HCT116 (cell line): Measurements from ENCODE around the gene SEMA5A. TPM values are rescaled to one million over a fixed set of nuclear protein-coding genes. Genes with fewer than 3 reads are reported as not detected.

Experiments used
- ATAC-seq: fragments of 200-7000 bp; cut with Tn5 transposase; 2 replicates; pipeline ENCODE4 v1.9.1; 2020; ENCODE audit warnings: mild to moderate bottlenecking, moderate library complexity
- BruUV-seq: library from RNA; stranded (reverse); fragments of 400-500 nt; replicated peaks from 2 replicates; lab custom pipeline; 2021; lab: Mats Ljungman, UMichigan
- CTCF ChIA-PET: fragments of 300-600 bp; sonication (Branson Sonifier 250); formaldehyde crosslinking; loops from one replicate; lab custom pipeline; 2021; ENCODE audit warnings: antibody characterized with exemption; lab: Charles Lee
- POLR2A ChIA-PET: fragments of 300-600, 350-600 bp; sonication (Branson Sonifier 250); formaldehyde crosslinking; loops from one replicate; lab custom pipeline; 2021; ENCODE audit warnings: antibody characterized with exemption; lab: Charles Lee
- RAD21 ChIA-PET, 2 experiments: fragments of 300-600 bp; sonication (Branson Sonifier 250); formaldehyde crosslinking; loops; one replicate each; lab custom pipeline; 2023; ENCODE audit warnings: low total read pairs in 2 of 2; ENCODE audit not compliant: uncharacterized antibody in 2 of 2, unreplicated experiment in 2 of 2, low non-redundant PET in 1 of 2; lab: Charles Lee
- DNase-seq: peaks from one replicate; pipeline ENCODE4 v3.0.0-alpha.2; 2010; ENCODE audit warnings: low read depth, low spot score
- H2AFZ ChIP-seq: fragments of 200-600 bp; shearing (Covaris generic), sonication (generic); 2 replicates; pipeline ENCODE4 v1.6.1; 2017; ENCODE audit warnings: low read depth, mixed run types, mixed read lengths, antibody characterized with exemption, low read length; ENCODE audit not compliant: poor library complexity, severe bottlenecking
- H3K27ac ChIP-seq: 2 replicates; pipeline ENCODE4 v1.5.1; 2012; ENCODE audit warnings: low read depth, low read length
- H3K27me3 ChIP-seq: fragments of 200-600 bp; sonication (generic); 2 replicates; pipeline ENCODE4 v1.6.1; 2016; ENCODE audit warnings: mixed run types, low read length, mixed read lengths; ENCODE audit not compliant: insufficient read depth
- H3K36me3 ChIP-seq, 2 experiments: fragments of 200-500 bp in 1 of 2; fragments of 200-600 bp in 1 of 2; sonication (Bioruptor generic) in 1 of 2; sonication (generic) in 1 of 2; 2 replicates each; pipeline versions ENCODE4 v1.5.1 to v1.6.1; 2014 to 2016; ENCODE audit warnings: low read length in 2 of 2, inconsistent platforms in 1 of 2, mixed read lengths in 1 of 2, mixed run types in 1 of 2; ENCODE audit not compliant: insufficient read depth in 2 of 2, control insufficient read depth in 1 of 2
- H3K4me1 ChIP-seq, 2 experiments: fragments of 200-600 bp in 1 of 2; sonication (generic) in 1 of 2; 2 replicates each; pipeline versions ENCODE4 v1.5.1 to v1.6.1; 2012 to 2017; ENCODE audit warnings: low read length in 2 of 2, inconsistent platforms in 1 of 2, mild to moderate bottlenecking in 1 of 2, mixed read lengths in 1 of 2, mixed run types in 1 of 2, moderate library complexity in 1 of 2; ENCODE audit not compliant: insufficient read depth in 2 of 2, control insufficient read depth in 1 of 2
- H3K4me2 ChIP-seq: fragments of 200-600 bp; sonication (generic); 2 replicates; pipeline ENCODE4 v1.6.1; 2017; ENCODE audit warnings: mixed run types, low read length, mixed read lengths
- H3K4me3 ChIP-seq, 2 experiments: fragments of 200-600 bp in 1 of 2; sonication (generic) in 1 of 2; replicated peaks in 1 of 2; 2 replicates each; pipeline ENCODE4 v1.5.1; 2011 to 2016; ENCODE audit warnings: low read length in 2 of 2, control low read depth in 1 of 2, low read depth in 1 of 2, mild to moderate bottlenecking in 1 of 2, mixed read lengths in 1 of 2, mixed run types in 1 of 2
- H3K79me2 ChIP-seq: fragments of 200-600 bp; sonication (generic); 2 replicates; pipeline ENCODE4 v1.6.1; 2017; ENCODE audit warnings: mild to moderate bottlenecking, mixed run types, low read length, moderate library complexity, mixed read lengths; ENCODE audit not compliant: insufficient read depth
- H3K9ac ChIP-seq: fragments of 200-600 bp; sonication (generic); 2 replicates; pipeline ENCODE4 v1.6.1; 2016; ENCODE audit warnings: low read length, mixed read lengths
- H3K9me2 ChIP-seq: fragments of 200-600 bp; sonication (generic), shearing (Covaris generic); 2 replicates; pipeline ENCODE4 v1.6.1; 2017; ENCODE audit warnings: mixed run types, mild to moderate bottlenecking, moderate library complexity; ENCODE audit not compliant: insufficient read depth
- H3K9me3 ChIP-seq, 2 experiments: fragments of 200-500 bp in 1 of 2; fragments of 200-600 bp in 1 of 2; sonication (Bioruptor generic) in 1 of 2; sonication (generic) in 1 of 2; 2 replicates each; pipeline ENCODE4 v1.6.1; 2014 to 2017; ENCODE audit warnings: low read length in 2 of 2, mixed read lengths in 2 of 2, inconsistent platforms in 1 of 2, low read depth in 1 of 2, mild to moderate bottlenecking in 1 of 2, mixed run types in 1 of 2, moderate library complexity in 1 of 2; ENCODE audit not compliant: control insufficient read depth in 1 of 2, insufficient read depth in 1 of 2
- H4K20me1 ChIP-seq: fragments of 200-600 bp; sonication (generic), shearing (Covaris generic); 2 replicates; pipeline ENCODE4 v1.6.1; 2017; ENCODE audit warnings: mixed run types, mild to moderate bottlenecking, moderate library complexity; ENCODE audit not compliant: insufficient read depth
- ATF3 ChIP-seq: IDR thresholded peaks from 2 replicates; pipeline ENCODE4 v1.6.1; 2012
- CBX3 ChIP-seq: IDR thresholded peaks from 2 replicates; pipeline ENCODE4 v1.6.1; 2012; ENCODE audit warnings: low read depth
- CTCF ChIP-seq, 3 experiments: fragments of 200-600 bp in 1 of 3; sonication (generic) in 1 of 3; IDR thresholded peaks in 2 of 3; conservative IDR thresholded peaks in 1 of 3; 2 replicates each; pipeline ENCODE4 v1.5.1; 2012 to 2017; ENCODE audit warnings: low read depth in 2 of 3, low read length in 2 of 3, antibody characterized with exemption in 1 of 3, borderline replicate concordance in 1 of 3, control low read depth in 1 of 3, mild to moderate bottlenecking in 1 of 3, mixed read lengths in 1 of 3, mixed run types in 1 of 3, moderate library complexity in 1 of 3; ENCODE audit not compliant: insufficient read depth in 1 of 3
- EGR1 ChIP-seq: IDR thresholded peaks from 2 replicates; pipeline ENCODE4 v1.6.1; 2012; ENCODE audit warnings: low read depth
- ELF1 ChIP-seq: IDR thresholded peaks from 2 replicates; pipeline ENCODE4 v1.6.1; 2012; ENCODE audit warnings: low read depth, borderline replicate concordance
- EZH2 ChIP-seq: fragments of 200-600 bp; sonication (generic); IDR thresholded peaks from 2 replicates; pipeline ENCODE4 v1.6.1; 2017; ENCODE audit warnings: antibody characterized with exemption, mixed run types
- EZH2phosphoT487 ChIP-seq: fragments of 200-600 bp; IDR thresholded peaks from 2 replicates; pipeline ENCODE4 v1.6.1; 2018; ENCODE audit warnings: antibody characterized with exemption, borderline replicate concordance
- FOSL1 ChIP-seq: IDR thresholded peaks from 2 replicates; pipeline ENCODE4 v1.6.1; 2012; ENCODE audit warnings: low read depth
- JUND ChIP-seq: IDR thresholded peaks from 2 replicates; pipeline ENCODE4 v1.6.1; 2012
- MAX ChIP-seq: IDR thresholded peaks from 2 replicates; pipeline ENCODE4 v1.6.1; 2012
- POLR2A ChIP-seq: IDR thresholded peaks from 2 replicates; pipeline ENCODE4 v1.7.0; 2011; ENCODE audit warnings: borderline replicate concordance; ENCODE audit not compliant: insufficient read depth, insufficient read length; ENCODE audit errors: extremely low read depth
- POLR2AphosphoS5 ChIP-seq: IDR thresholded peaks from 2 replicates; pipeline ENCODE4 v1.6.1; 2011; ENCODE audit warnings: mild to moderate bottlenecking, low read depth, low read length, moderate library complexity
- RAD21 ChIP-seq: IDR thresholded peaks from 2 replicates; pipeline ENCODE4 v1.6.1; 2012; ENCODE audit warnings: low read depth, mild to moderate bottlenecking
- REST ChIP-seq: IDR thresholded peaks from 2 replicates; pipeline ENCODE4 v1.6.1; 2012; ENCODE audit warnings: low read depth
- SP1 ChIP-seq: IDR thresholded peaks from 2 replicates; pipeline ENCODE4 v1.6.1; 2012; ENCODE audit warnings: low read depth
- SRF ChIP-seq: IDR thresholded peaks from 2 replicates; pipeline ENCODE4 v1.6.1; 2012; ENCODE audit warnings: low read depth
- TCF7L2 ChIP-seq: IDR thresholded peaks from 2 replicates; pipeline ENCODE4 v1.7.0; 2011; ENCODE audit warnings: borderline replicate concordance, inconsistent platforms; ENCODE audit not compliant: insufficient read depth, insufficient read length; ENCODE audit errors: extremely low read depth
- ZNF274 ChIP-seq: fragments of 200-500 bp; sonication (Bioruptor generic); IDR thresholded peaks from 2 replicates; pipeline ENCODE4 v1.6.1; 2014; ENCODE audit warnings: mild to moderate bottlenecking, low read depth, low read length, inconsistent platforms
- intact Hi-C: fragments of 100-400 bp; cut with micrococcal nuclease; formaldehyde crosslinking; loops from 2 replicates; pipeline ENCODE4 v1.10.0; 2022
- total RNA-seq: library from RNA; stranded (reverse); gene quantifications from one replicate; pipeline ENCODE4 v1.2.1, GENCODE V29; 2021; ENCODE audit not compliant: unreplicated experiment

Gene SEMA5A
- total RNA-seq, 1 experiment from 2014 or later, result 0.02 TPM

- TF ChIP-seq JUND, result no peak
- TF ChIP-seq RAD21, result no peak
- TF ChIP-seq, all 23 proteins: peak for 0
Measured at GRCh38 chr5:9042241-9042640, 503.6 kb downstream of the SEMA5A start (continued).

GRCh38 chr5:9040475-9040874 is 505.4 kb downstream of the SEMA5A start:
- Histone ChIP-seq H3K4me2 (no peak overlapping the region), H2AFZ (no peak overlapping the region), H3K4me1 (no peaks in the 10 kb centered on the region), H3K79me2 (no peaks in the 10 kb centered on the region), H3K27ac (no peak overlapping the region), H3K4me3 (no peak overlapping the region), H3K9ac (no peak overlapping the region), H3K27me3 (no peaks in the 10 kb centered on the region), H4K20me1 (no peaks in the 10 kb centered on the region), H3K9me3 (peaks cover 8 to 34% of the 10 kb centered on the region in 2 experiments; a peak in 2 of 4 replicates), H3K9me2 (no peaks in the 10 kb centered on the region), H3K36me3 (no peaks in the 10 kb centered on the region)
- ChIA-PET POLR2A (no interaction called here), RAD21 (no interaction called here), CTCF (no interaction called here)
- DNase-seq (no peak), ATAC-seq (no peak)
- intact Hi-C loops, result no loop called here
- TF ChIP-seq MAX, result no peak
- no peak for TF ChIP-seq ZNF274
- TF ChIP-seq FOSL1, result no peak
- no peak for TF ChIP-seq EZH2
- no peak for TF ChIP-seq SRF
- TF ChIP-seq EZH2phosphoT487, result no peak
- no peak for TF ChIP-seq JUND
- TF ChIP-seq CTCF (IDR thresholded peaks at IDR 0.05 in 2 of 3, conservative IDR thresholded peaks at IDR 0.05 in 1 of 3; ENCODE audit: borderline replicate concordance in 1 of 3, insufficient read depth in 1 of 3, low read depth in 2 of 3, low read length in 2 of 3), result no peak
- TF ChIP-seq EGR1, result no peak
- TF ChIP-seq SP1, result no peak
- no peak for TF ChIP-seq POLR2A
- TF ChIP-seq ATF3, result no peak
- TF ChIP-seq POLR2AphosphoS5, result no peak
- TF ChIP-seq ELF1, result no peak
- no peak for TF ChIP-seq REST
- TF ChIP-seq TCF7L2, result no peak
- TF ChIP-seq CBX3, result no peak
- no TSS peak for BruUV-seq
